Left ventricle myocardium inferior (tissue), 1 donor: ENCODE results near the gene PRR9. TPM values are rescaled to one million over a fixed set of nuclear protein-coding genes. Genes with fewer than 3 reads are reported as not detected.

Source experiments
- DNase-seq: peaks from one replicate; pipeline ENCODE4 v3.0.0-alpha.2; 2020
- H3K27ac ChIP-seq: fragments of 200-600 bp; replicated peaks from 2 replicates; pipeline ENCODE4 v1.8.0; 2021
- H3K27me3 ChIP-seq: fragments of 200-600 bp; 2 replicates; pipeline ENCODE4 v1.8.0; 2021; ENCODE audit warnings: low read depth
- H3K36me3 ChIP-seq: fragments of 200-600 bp; 2 replicates; pipeline ENCODE4 v1.8.0; 2021
- H3K4me1 ChIP-seq: fragments of 200-600 bp; 2 replicates; pipeline ENCODE4 v1.8.0; 2021
- H3K4me3 ChIP-seq: fragments of 200-600 bp; 2 replicates; pipeline ENCODE4 v1.8.0; 2021; ENCODE audit warnings: mild to moderate bottlenecking, moderate library complexity
- H3K9me3 ChIP-seq: fragments of 200-600 bp; replicated peaks from 2 replicates; pipeline ENCODE4 v1.8.0; 2021
- intact Hi-C: fragments of 100-400 bp; cut with micrococcal nuclease; formaldehyde crosslinking; loops from one replicate; pipeline ENCODE4 v1.11.0; 2022
- total RNA-seq: library from RNA; stranded (reverse); fragmentation: NEBNext Ultra II Directional; extraction: Animal tissue kit (Norgen Biotek cat#: 25700); gene quantifications from one replicate; pipeline ENCODE4 v1.2.1, GENCODE V29; 2021
- TF ChIP-seq, protein P1 (sequence below): fragments of 200-600 bp; IDR thresholded peaks from 2 replicates; pipeline ENCODE4 v1.8.0; 2021; ENCODE audit warnings: antibody characterized with exemption, mild to moderate bottlenecking, borderline replicate concordance
- donor health status: DM: no; HTN: yes; CAD: no; lungs with severe emphysema.

Gene PRR9
- total RNA-seq, 1 donor from 2014 or later = not detected

DNA sequence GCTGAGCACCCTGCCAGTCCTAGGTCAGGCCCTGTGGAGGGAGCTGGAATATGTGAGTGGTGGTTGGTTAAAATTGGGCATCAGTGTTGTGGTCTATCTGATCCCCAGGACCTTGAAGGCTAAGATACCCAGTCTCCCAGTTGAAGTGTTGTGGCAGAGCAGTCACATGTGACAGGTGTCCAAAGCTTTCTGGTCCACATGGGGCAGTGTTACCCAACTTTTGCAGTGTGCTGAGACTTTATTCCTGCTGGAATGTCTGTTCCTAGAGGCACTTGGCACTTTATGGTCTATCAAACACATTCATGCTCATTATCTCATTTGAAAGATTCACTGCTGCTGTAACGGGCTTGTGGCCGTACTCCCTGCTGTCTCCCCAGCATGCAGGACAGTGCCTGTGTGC, 21.1 kb downstream of the PRR9 start:
- Histone ChIP-seq H3K9me3 (no peaks in the 10 kb centered on the region), H3K36me3 (no peaks in the 10 kb centered on the region), H3K4me1 (no peaks in the 10 kb centered on the region), H3K4me3 (no peak overlapping the region), H3K27me3 (peaks cover 36% of the 10 kb centered on the region), H3K27ac (no peak overlapping the region)
- intact Hi-C loops = no loop called here
- DNase-seq = no peak
- TF ChIP-seq, protein P1, sequence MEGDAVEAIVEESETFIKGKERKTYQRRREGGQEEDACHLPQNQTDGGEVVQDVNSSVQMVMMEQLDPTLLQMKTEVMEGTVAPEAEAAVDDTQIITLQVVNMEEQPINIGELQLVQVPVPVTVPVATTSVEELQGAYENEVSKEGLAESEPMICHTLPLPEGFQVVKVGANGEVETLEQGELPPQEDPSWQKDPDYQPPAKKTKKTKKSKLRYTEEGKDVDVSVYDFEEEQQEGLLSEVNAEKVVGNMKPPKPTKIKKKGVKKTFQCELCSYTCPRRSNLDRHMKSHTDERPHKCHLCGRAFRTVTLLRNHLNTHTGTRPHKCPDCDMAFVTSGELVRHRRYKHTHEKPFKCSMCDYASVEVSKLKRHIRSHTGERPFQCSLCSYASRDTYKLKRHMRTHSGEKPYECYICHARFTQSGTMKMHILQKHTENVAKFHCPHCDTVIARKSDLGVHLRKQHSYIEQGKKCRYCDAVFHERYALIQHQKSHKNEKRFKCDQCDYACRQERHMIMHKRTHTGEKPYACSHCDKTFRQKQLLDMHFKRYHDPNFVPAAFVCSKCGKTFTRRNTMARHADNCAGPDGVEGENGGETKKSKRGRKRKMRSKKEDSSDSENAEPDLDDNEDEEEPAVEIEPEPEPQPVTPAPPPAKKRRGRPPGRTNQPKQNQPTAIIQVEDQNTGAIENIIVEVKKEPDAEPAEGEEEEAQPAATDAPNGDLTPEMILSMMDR = no peak

DNA sequence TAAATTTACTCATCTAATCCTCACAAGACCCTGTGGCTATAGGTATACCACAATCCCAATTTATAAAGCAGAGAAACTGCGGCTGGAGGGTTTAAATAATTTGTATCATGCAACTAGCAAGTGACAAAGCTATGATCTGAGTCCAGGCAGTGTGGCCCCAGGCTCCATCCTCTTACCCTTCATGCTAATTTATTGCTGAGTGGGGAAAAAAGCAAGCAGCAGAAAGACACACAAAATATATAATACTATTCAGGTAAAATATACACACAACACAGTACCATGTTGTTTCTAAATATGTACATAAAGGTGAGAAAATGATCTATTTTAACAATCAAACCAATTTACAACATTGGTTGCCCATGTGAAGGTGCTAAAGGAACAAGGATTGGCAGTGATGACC, 24.8 kb downstream of the PRR9 start:
- intact Hi-C loops = no loop called here
- no peak for DNase-seq
- no peak overlapping the region for H3K4me3 ChIP-seq
- H3K27me3 ChIP-seq = peaks cover 47% of the 10 kb centered on the region
- H3K36me3 ChIP-seq = no peaks in the 10 kb centered on the region
- H3K9me3 ChIP-seq = no peaks in the 10 kb centered on the region
- no peak overlapping the region for H3K27ac ChIP-seq
- H3K4me1 ChIP-seq = no peaks in the 10 kb centered on the region
- TF ChIP-seq, protein P1 = no peak

DNA sequence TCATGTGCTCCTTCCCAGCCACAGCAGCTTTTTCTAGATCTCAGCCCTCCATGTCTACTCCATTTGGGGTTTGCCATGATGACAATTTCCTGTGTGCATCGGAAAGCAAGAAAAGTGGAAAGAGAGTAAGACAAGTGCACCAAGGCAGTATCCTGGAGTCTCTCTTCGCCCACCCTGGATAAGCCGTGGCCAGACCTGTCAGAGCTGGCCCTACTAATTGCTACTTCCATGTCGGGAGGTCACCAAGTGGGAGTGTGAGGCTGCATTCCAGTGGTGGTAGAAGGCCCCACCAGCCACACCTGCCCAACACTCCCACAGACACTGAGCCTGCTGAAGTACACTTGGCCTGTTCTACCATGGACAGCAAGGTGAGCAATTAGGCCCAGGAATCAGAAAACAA, 28.1 kb downstream of the PRR9 start:
- intact Hi-C loops = no loop called here
- DNase-seq = no peak
- Histone ChIP-seq H3K27me3 (peaks cover 60% of the 10 kb centered on the region), H3K36me3 (no peaks in the 10 kb centered on the region), H3K27ac (no peak overlapping the region), H3K4me3 (no peak overlapping the region), H3K9me3 (no peaks in the 10 kb centered on the region), H3K4me1 (no peaks in the 10 kb centered on the region)
- TF ChIP-seq, protein P1 = no peak

DNA sequence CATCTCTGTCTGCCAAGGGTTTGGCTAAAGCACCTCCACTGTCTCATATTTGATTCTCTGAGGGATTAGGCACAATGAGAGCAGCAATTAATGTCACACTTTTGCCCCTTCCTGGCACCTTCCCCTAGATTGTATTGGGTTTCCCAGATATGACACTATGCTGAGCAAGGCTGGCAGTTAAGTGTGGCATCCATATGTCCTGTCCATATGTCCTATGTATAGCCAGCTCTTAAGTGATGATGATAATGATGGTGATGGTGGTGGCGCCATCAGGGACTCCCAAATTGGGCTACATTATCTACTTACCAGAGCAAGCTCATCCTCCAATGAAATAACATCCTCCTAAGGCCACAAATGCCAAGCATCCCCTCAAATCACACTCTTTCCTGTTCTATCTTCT, 28.6 kb downstream of the PRR9 start:
- intact Hi-C loops = no loop called here
- Histone ChIP-seq H3K4me1 (no peaks in the 10 kb centered on the region), H3K27me3 (peaks cover 63% of the 10 kb centered on the region), H3K36me3 (no peaks in the 10 kb centered on the region), H3K27ac (no peak overlapping the region), H3K4me3 (no peak overlapping the region), H3K9me3 (no peaks in the 10 kb centered on the region)
- no peak for DNase-seq
- TF ChIP-seq, protein P1 = no peak

DNA sequence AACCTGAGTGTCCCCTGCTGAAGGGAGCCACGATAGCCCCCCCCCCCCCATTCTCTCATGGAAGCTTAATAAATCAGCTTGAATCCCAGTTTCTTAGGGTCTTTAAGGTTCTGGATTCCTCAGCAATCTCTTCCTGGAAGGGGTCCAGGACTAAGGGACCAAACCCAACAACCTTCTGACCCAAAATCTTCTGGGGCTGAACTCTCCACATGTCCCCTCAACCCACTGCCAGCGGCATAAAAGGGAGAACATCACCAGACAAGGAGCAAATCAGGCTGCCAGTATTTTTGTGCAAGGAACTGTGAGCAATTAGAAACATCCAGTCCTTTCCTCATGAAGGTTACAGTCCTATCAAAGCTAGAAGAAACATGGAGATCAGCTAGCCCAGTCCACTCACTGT, 29.4 kb downstream of the PRR9 start:
- no peak for DNase-seq
- intact Hi-C loops = no loop called here

More for the DNA sequence above, 29.4 kb downstream of the PRR9 start:
- no peaks in the 10 kb centered on the region for H3K4me1 ChIP-seq
- H3K27ac ChIP-seq = no peak overlapping the region
- no peaks in the 10 kb centered on the region for H3K9me3 ChIP-seq
- H3K36me3 ChIP-seq = no peaks in the 10 kb centered on the region
- peaks cover 69% of the 10 kb centered on the region for H3K27me3 ChIP-seq
- TF ChIP-seq, protein P1 = no peak
- H3K4me3 ChIP-seq = no peak overlapping the region
